Measurements from ENCODE around the gene MUCL3. TPM values are rescaled to one million over a fixed set of nuclear protein-coding genes. Genes with fewer than 3 reads are reported as not detected.

MUCL3 gene
- polyA plus RNA-seq, 1 donor (not counting 4 experiments of a cell fraction or from before 2014, with no cell fraction given): not detected

DNA sequence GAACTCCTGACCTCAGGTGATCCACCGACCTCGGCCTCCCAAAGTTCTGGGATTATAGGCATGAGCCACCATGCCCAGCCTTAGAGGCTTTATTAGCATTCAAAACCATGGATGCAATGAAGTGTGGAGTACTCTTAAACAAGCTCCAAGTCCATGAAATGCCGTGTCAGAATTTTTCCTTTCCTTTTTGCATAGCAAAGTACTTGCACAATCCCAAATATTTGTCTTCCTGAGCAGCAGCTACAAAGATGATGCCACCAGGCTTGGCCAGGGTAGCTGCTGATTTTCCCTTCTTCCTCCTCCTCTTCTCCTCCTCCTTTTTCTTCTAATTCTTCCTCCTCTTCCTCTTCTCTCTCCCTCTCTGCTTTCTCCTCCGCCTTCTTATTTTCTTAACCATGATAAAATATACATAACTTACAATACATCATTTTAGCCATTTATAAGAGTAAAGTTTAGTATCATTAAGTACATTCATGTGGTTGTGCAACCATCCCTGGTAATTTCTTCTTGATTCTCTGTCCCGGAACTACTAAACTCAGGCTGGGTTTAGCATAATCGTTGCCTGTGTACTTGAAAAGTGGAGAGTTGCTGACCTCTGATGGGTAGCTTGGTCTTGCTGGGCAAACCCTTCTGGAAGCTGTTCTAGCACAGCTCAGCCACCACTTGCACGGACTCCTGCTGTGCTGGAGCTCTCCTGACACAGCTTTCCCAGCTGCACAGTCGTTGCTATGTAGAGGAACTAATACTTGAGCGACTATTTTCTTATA lies 20.3 kb downstream of the MUCL3 start:
- no peak for DNase-seq (ENCODE audit: low read depth, low spot score)
- no peak overlapping the region for H3K27ac ChIP-seq (ENCODE audit: control insufficient read depth, insufficient read depth, low read length)
- no peaks in the 10 kb centered on the region for H3K79me2 ChIP-seq (ENCODE audit: control insufficient read depth, insufficient read depth, low read length)
- H3K4me1 ChIP-seq (ENCODE audit: control insufficient read depth, extremely low read depth, insufficient read depth, low read length): peaks cover 5% of the 10 kb centered on the region
- H3K36me3 ChIP-seq (ENCODE audit: control insufficient read depth in 2 of 2, extremely low read depth in 1 of 2, insufficient read depth in 2 of 2, low read length in 2 of 2): no peaks in the 10 kb centered on the region
- H3K9me1 ChIP-seq (ENCODE audit: control insufficient read depth, extremely low read depth, insufficient read depth, low read length): no peaks in the 10 kb centered on the region
- no peaks in the 10 kb centered on the region for H4K20me1 ChIP-seq (ENCODE audit: control insufficient read depth, extremely low read depth, insufficient read depth, low read length)
- H3K4me2 ChIP-seq (ENCODE audit: control insufficient read depth, extremely low read depth, insufficient read depth, low read depth, low read length): no peak overlapping the region
- H3K27me3 ChIP-seq (ENCODE audit: control insufficient read depth, extremely low read depth, insufficient read depth, low read length): peaks cover 6% of the 10 kb centered on the region
- no peaks in the 10 kb centered on the region for H3K9me3 ChIP-seq (ENCODE audit: control insufficient read depth, low read depth, low read length)
- dilution Hi-C loops (cut with MboI; ENCODE audit: extremely low pct_ligation_motif_present, low sequenced_read_pairs): no loop called here
- H3K4me3 ChIP-seq (ENCODE audit: control insufficient read depth in 2 of 3, extremely low read depth in 1 of 3, insufficient read depth in 2 of 3, low read depth in 1 of 3, low read length in 3 of 3): no peak overlapping the region
- FAIRE-seq: no peak
- no peak for TF ChIP-seq EZH2 (IDR thresholded peaks at IDR 0.05; ENCODE audit: low read length)
- no peak for TF ChIP-seq CTCF (optimal IDR thresholded peaks at IDR 0.05 in 1 of 3, IDR thresholded peaks at IDR 0.05 in 1 of 3, conservative IDR thresholded peaks at IDR 0.05 in 1 of 3; ENCODE audit: extremely low read depth in 1 of 3, insufficient read depth in 2 of 3, low read length in 3 of 3)
- H3K9ac ChIP-seq (ENCODE audit: control insufficient read depth, extremely low read depth, insufficient read depth, low read length): no peak overlapping the region
- H2AFZ ChIP-seq (ENCODE audit: control insufficient read depth, low read length): no peak overlapping the region

GRCh38 chr6:30962716-30963115 lies 21.9 kb downstream of the MUCL3 start:
- dilution Hi-C loops (cut with MboI; ENCODE audit: extremely low pct_ligation_motif_present, low sequenced_read_pairs): no loop called here
- H3K36me3 ChIP-seq (ENCODE audit: control insufficient read depth in 2 of 2, extremely low read depth in 1 of 2, insufficient read depth in 2 of 2, low read length in 2 of 2): no peaks in the 10 kb centered on the region

More at GRCh38 chr6:30962716-30963115, 21.9 kb downstream of the MUCL3 start:
- FAIRE-seq (no peak), DNase-seq (ENCODE audit: low read depth, low spot score) (no peak)
- no peak overlapping the region for H3K4me2 ChIP-seq (ENCODE audit: control insufficient read depth, extremely low read depth, insufficient read depth, low read depth, low read length)
- peaks cover 5% of the 10 kb centered on the region for H3K4me1 ChIP-seq (ENCODE audit: control insufficient read depth, extremely low read depth, insufficient read depth, low read length)
- H3K27me3 ChIP-seq (ENCODE audit: control insufficient read depth, extremely low read depth, insufficient read depth, low read length): no peaks in the 10 kb centered on the region
- H3K9me1 ChIP-seq (ENCODE audit: control insufficient read depth, extremely low read depth, insufficient read depth, low read length): no peaks in the 10 kb centered on the region
- H3K9me3 ChIP-seq (ENCODE audit: control insufficient read depth, low read depth, low read length): no peaks in the 10 kb centered on the region
- TF ChIP-seq EZH2 (IDR thresholded peaks at IDR 0.05; ENCODE audit: low read length): no peak
- no peak for TF ChIP-seq CTCF (optimal IDR thresholded peaks at IDR 0.05 in 1 of 3, IDR thresholded peaks at IDR 0.05 in 1 of 3, conservative IDR thresholded peaks at IDR 0.05 in 1 of 3; ENCODE audit: extremely low read depth in 1 of 3, insufficient read depth in 2 of 3, low read length in 3 of 3)
- H3K79me2 ChIP-seq (ENCODE audit: control insufficient read depth, insufficient read depth, low read length): no peaks in the 10 kb centered on the region
- no peak overlapping the region for H3K27ac ChIP-seq (ENCODE audit: control insufficient read depth, insufficient read depth, low read length)
- no peak overlapping the region for H3K4me3 ChIP-seq (ENCODE audit: control insufficient read depth in 2 of 3, extremely low read depth in 1 of 3, insufficient read depth in 2 of 3, low read depth in 1 of 3, low read length in 3 of 3)
- no peak overlapping the region for H2AFZ ChIP-seq (ENCODE audit: control insufficient read depth, low read length)
- H3K9ac ChIP-seq (ENCODE audit: control insufficient read depth, extremely low read depth, insufficient read depth, low read length): no peak overlapping the region
- no peaks in the 10 kb centered on the region for H4K20me1 ChIP-seq (ENCODE audit: control insufficient read depth, extremely low read depth, insufficient read depth, low read length)

Data from keratinocyte (primary cell).